GM21367 (cell line): ENCODE data around the gene ASB2.

ENCODE experiments used
- ATAC-seq: cut with Tn5 transposase; IDR thresholded peaks from one replicate; pipeline ENCODE4 v1.9.1; 2021; ENCODE audit not compliant: unreplicated experiment

Gene ASB2

GRCh38 chr14:93929657-93930056, 46.7 kb downstream of the ASB2 start:
- no peak for ATAC-seq

- no peak for ATAC-seq
Measured at GRCh38 chr14:93929048-93929535, 47.3 kb downstream of the ASB2 start.

- no peak for ATAC-seq
Measured at GRCh38 chr14:93928184-93929047, 48.0 kb downstream of the ASB2 start.

GRCh38 chr14:93927800-93928145, 48.6 kb downstream of the ASB2 start:
- ATAC-seq: no peak

GRCh38 chr14:93926873-93927799, 49.2 kb downstream of the ASB2 start, which contains the start of gene FAM181A:
Gene FAM181A, plus strand, starts transcription at chr14:93927344. Its CDS starts 942 bp downstream, at chr14:93928286.
- ATAC-seq: no peak

- ATAC-seq: no peak
Measured at GRCh38 chr14:93926245-93926872, 50.0 kb downstream of the ASB2 start.

- ATAC-seq: no peak
Measured at GRCh38 chr14:93925374-93925895, 50.9 kb downstream of the ASB2 start.

- ATAC-seq: no peak
Measured at GRCh38 chr14:93924592-93925355, 51.6 kb downstream of the ASB2 start.

- no peak for ATAC-seq
Measured at GRCh38 chr14:93923626-93924025, 52.7 kb downstream of the ASB2 start.

GRCh38 chr14:93921001-93921806, 55.2 kb downstream of the ASB2 start:
- no peak for ATAC-seq

- no peak for ATAC-seq
Measured at GRCh38 chr14:93917141-93917540, 59.2 kb downstream of the ASB2 start.

GRCh38 chr14:93916498-93916897, 59.9 kb downstream of the ASB2 start:
- ATAC-seq: no peak

- no peak for ATAC-seq
Measured at GRCh38 chr14:93915800-93916199, 60.6 kb downstream of the ASB2 start.

- no peak for ATAC-seq
Measured at GRCh38 chr14:93915070-93915705, 61.2 kb downstream of the ASB2 start.

- ATAC-seq: no peak
Measured at GRCh38 chr14:93914278-93914677, 62.1 kb downstream of the ASB2 start.

GRCh38 chr14:93912782-93913181, 63.6 kb downstream of the ASB2 start:
- no peak for ATAC-seq

GRCh38 chr14:93911975-93912615, 64.3 kb downstream of the ASB2 start:
- no peak for ATAC-seq

GRCh38 chr14:93909429-93910128, 66.8 kb downstream of the ASB2 start:
- no peak for ATAC-seq
